PFSK-1 (cell line): ENCODE data around the gene SLC4A4.

Experiments
- POLR2AphosphoS5 ChIP-seq: IDR thresholded peaks from 2 replicates; pipeline ENCODE4 v1.6.1; 2012; ENCODE audit warnings: low read depth, mild to moderate bottlenecking, control low read depth, low read length, moderate library complexity
- REST ChIP-seq, 2 experiments: IDR thresholded peaks; 2 replicates each; pipeline versions ENCODE4 v1.6.1 to v1.8.0; 2011 to 2012; ENCODE audit warnings: low read depth in 2 of 2, low read length in 2 of 2, control low read depth in 1 of 2, inconsistent platforms in 1 of 2, mild to moderate bottlenecking in 1 of 2, moderate library complexity in 1 of 2; ENCODE audit not compliant: insufficient read depth in 1 of 2
- SIN3A ChIP-seq: IDR thresholded peaks from 2 replicates; pipeline ENCODE4 v1.6.1; 2012; ENCODE audit warnings: mild to moderate bottlenecking, low read length, moderate library complexity, borderline replicate concordance; ENCODE audit not compliant: insufficient read depth
- TAF1 ChIP-seq: IDR thresholded peaks from 2 replicates; pipeline ENCODE4 v1.6.1; 2012; ENCODE audit warnings: low read length, control low read depth, borderline replicate concordance; ENCODE audit not compliant: insufficient read depth

GRCh38 chr4:71389149-71389827 is 50.5 kb downstream of the SLC4A4 start:
- TF ChIP-seq POLR2AphosphoS5: no peak
- no peak for TF ChIP-seq TAF1
- TF ChIP-seq SIN3A: no peak
- no peak for TF ChIP-seq REST (IDR thresholded peaks at IDR 0.05; ENCODE audit: insufficient read depth in 1 of 2, low read depth in 2 of 2, low read length in 2 of 2)
